SK-N-SH (cell line): ENCODE data around the gene SIT1. TPM values are rescaled to one million over a fixed set of nuclear protein-coding genes. Genes with fewer than 3 reads are reported as not detected.

Source experiments
- CTCF ChIA-PET: fragments of 300-600, 350-600 bp; formaldehyde crosslinking; extraction: SDS; loops from one replicate; lab custom pipeline; 2021; lab: Yijun Ruan, JAX
- POLR2A ChIA-PET: fragments of 350-600 bp; sonication (Branson Sonifier 250); formaldehyde crosslinking; extraction: SDS; loops from one replicate; lab custom pipeline; 2020; ENCODE audit warnings: antibody characterized with exemption, inconsistent platforms; lab: Yijun Ruan, JAX
- DNase-seq: peaks from one replicate; pipeline ENCODE4 v3.0.0; 2012
- H2AFZ ChIP-seq: fragments of 200-600 bp; sonication (generic); 2 replicates; pipeline ENCODE4 v1.8.1; 2016; ENCODE audit warnings: antibody characterized with exemption, mild to moderate bottlenecking, low read depth
- H3F3A ChIP-seq: fragments of 200-600 bp; sonication (generic); replicated peaks from 2 replicates; pipeline ENCODE3; 2016; ENCODE audit warnings: antibody characterized with exemption, mild to moderate bottlenecking; ENCODE audit not compliant: insufficient read depth
- H3K27ac ChIP-seq, 2 experiments: fragments of 200-500 bp in 1 of 2; fragments of 200-600 bp in 1 of 2; sonication (Bioruptor generic) in 1 of 2; sonication (generic), shearing (Covaris generic) in 1 of 2; 2 replicates each; pipeline versions ENCODE4 v1.5.1 to v1.6.1; 2014 to 2016; ENCODE audit warnings: low read depth in 2 of 2, inconsistent platforms in 1 of 2, low read length in 1 of 2, mild to moderate bottlenecking in 1 of 2, mixed read lengths in 1 of 2
- H3K27me3 ChIP-seq: fragments of 200-600 bp; sonication (generic), shearing (Covaris generic); 2 replicates; pipeline ENCODE4 v1.6.1; 2016; ENCODE audit warnings: mixed run types; ENCODE audit not compliant: insufficient read depth
- H3K36me3 ChIP-seq, 2 experiments: fragments of 200-500 bp in 1 of 2; fragments of 200-600 bp in 1 of 2; sonication (Bioruptor generic) in 1 of 2; sonication (generic) in 1 of 2; replicated peaks in 1 of 2; 2 replicates each; pipeline versions ENCODE3 to v1.5.1; 2014 to 2016; ENCODE audit warnings: low read length in 1 of 2, mild to moderate bottlenecking in 1 of 2; ENCODE audit not compliant: insufficient read depth in 2 of 2, control insufficient read depth in 1 of 2
- H3K4me1 ChIP-seq, 2 experiments: fragments of 200-500 bp in 1 of 2; fragments of 200-600 bp in 1 of 2; sonication (Bioruptor generic) in 1 of 2; sonication (generic), shearing (Covaris generic) in 1 of 2; 2 replicates each; pipeline versions ENCODE4 v1.5.1 to v1.6.1; 2014 to 2016; ENCODE audit warnings: low read depth in 1 of 2, low read length in 1 of 2, mixed run types in 1 of 2; ENCODE audit not compliant: insufficient read depth in 2 of 2, control insufficient read depth in 1 of 2
- H3K4me2 ChIP-seq: fragments of 200-600 bp; sonication (generic), shearing (Covaris generic); 2 replicates; pipeline ENCODE4 v1.6.1; 2017; ENCODE audit warnings: mixed run types
- H3K4me3 ChIP-seq, 2 experiments: fragments of 200-500 bp in 1 of 2; fragments of 200-600 bp in 1 of 2; sonication (Bioruptor generic) in 1 of 2; sonication (generic), shearing (Covaris generic) in 1 of 2; 2 replicates each; pipeline versions ENCODE4 v1.5.1 to v1.8.1; 2014 to 2016; ENCODE audit warnings: low read depth in 2 of 2, inconsistent platforms in 1 of 2, low read length in 1 of 2, mild to moderate bottlenecking in 1 of 2, mixed read lengths in 1 of 2, moderate library complexity in 1 of 2
- H3K79me2 ChIP-seq: fragments of 200-600 bp; sonication (generic); 2 replicates; pipeline ENCODE4 v1.8.1; 2017; ENCODE audit warnings: mild to moderate bottlenecking; ENCODE audit not compliant: insufficient read depth
- H3K9ac ChIP-seq: fragments of 200-600 bp; sonication (generic); 2 replicates; pipeline ENCODE4 v1.6.1; 2017; ENCODE audit warnings: mixed run types
- H3K9me2 ChIP-seq: fragments of 200-600 bp; sonication (generic); 2 replicates; pipeline ENCODE4 v1.6.1; 2017; ENCODE audit warnings: mixed run types
- H3K9me3 ChIP-seq: fragments of 200-600 bp; sonication (generic); 2 replicates; pipeline ENCODE4 v1.6.1; 2017; ENCODE audit warnings: mixed run types, mild to moderate bottlenecking, moderate library complexity
- H4K20me1 ChIP-seq: fragments of 200-600 bp; sonication (generic); 2 replicates; pipeline ENCODE4 v1.6.1; 2017; ENCODE audit warnings: mild to moderate bottlenecking, mixed run types; ENCODE audit not compliant: insufficient read depth
- CTCF ChIP-seq: fragments of 200-600 bp; sonication (generic); IDR thresholded peaks from 2 replicates; pipeline ENCODE4 v1.6.1; 2017; ENCODE audit warnings: antibody characterized with exemption, mild to moderate bottlenecking, moderate library complexity
- ELF1 ChIP-seq: IDR thresholded peaks from 2 replicates; pipeline ENCODE4 v1.4.0; 2012
- EP300 ChIP-seq, 2 experiments: IDR thresholded peaks; 2 replicates each; pipeline versions ENCODE4 v1.4.0 to v1.6.1; 2012; ENCODE audit warnings: borderline replicate concordance in 1 of 2, low read depth in 1 of 2, low read length in 1 of 2
- FOXM1 ChIP-seq: IDR thresholded peaks from 2 replicates; pipeline ENCODE4 v1.4.0; 2012; ENCODE audit warnings: low read depth, mild to moderate bottlenecking
- GABPA ChIP-seq: IDR thresholded peaks from 2 replicates; pipeline ENCODE4 v1.4.0; 2012; ENCODE audit warnings: low read depth, mild to moderate bottlenecking
- MEF2A ChIP-seq: IDR thresholded peaks from 2 replicates; pipeline ENCODE4 v1.4.0; 2012; ENCODE audit warnings: low read depth, borderline replicate concordance
- NFIC ChIP-seq: IDR thresholded peaks from 2 replicates; pipeline ENCODE4 v1.4.0; 2012; ENCODE audit warnings: borderline replicate concordance
- NRF1 ChIP-seq: IDR thresholded peaks from 2 replicates; pipeline ENCODE4 v1.6.1; 2012; ENCODE audit warnings: low read depth, mild to moderate bottlenecking, low read length
- REST ChIP-seq: IDR thresholded peaks from 2 replicates; pipeline ENCODE4 v1.6.1; 2012; ENCODE audit warnings: mild to moderate bottlenecking, low read depth, low read length, moderate library complexity
- RFX5 ChIP-seq: IDR thresholded peaks from 2 replicates; pipeline ENCODE4 v1.6.1; 2012; ENCODE audit warnings: mild to moderate bottlenecking, improper control_type of control experiment, low read length
- TAF1 ChIP-seq: IDR thresholded peaks from 2 replicates; pipeline ENCODE4 v1.6.1; 2012; ENCODE audit warnings: low read depth, mild to moderate bottlenecking, low read length, moderate library complexity, borderline replicate concordance
- TCF12 ChIP-seq: IDR thresholded peaks from 2 replicates; pipeline ENCODE4 v1.4.0; 2012
- ZBTB33 ChIP-seq: IDR thresholded peaks from 2 replicates; pipeline ENCODE4 v1.4.0; 2012; ENCODE audit warnings: low read depth, borderline replicate concordance
- WGBS: methylation state at CpG from one replicate; pipeline ENCODE4 v1.1.6; 2017; ENCODE audit warnings: low lambda C conversion rate; 5-methylcytosine and 5-hydroxymethylcytosine counted together
- polyA plus RNA-seq, 3 experiments: library from polyadenylated mRNA; depleted of rRNA; stranded (reverse); fragments of >200 nt; gene quantifications; 2 replicates each; pipeline ENCODE4 v1.2.3, GENCODE V29; 2012

SIT1 gene
- polyA plus RNA-seq, 1 of the 3 experiments (the other 2 are of a cell fraction), result not detected

- Histone ChIP-seq H3K9me2 (no peaks in the 10 kb centered on the region), H3K4me2 (no peak overlapping the region), H3K79me2 (peaks cover 14% of the 10 kb centered on the region; the same call in 1 of the 2 replicates), H3K36me3 (peaks cover 0 to 5% of the 10 kb centered on the region in 2 experiments), H3K9ac (no peak overlapping the region), H3K9me3 (no peaks in the 10 kb centered on the region), H3K4me3 (no peak overlapping the region), H4K20me1 (no peaks in the 10 kb centered on the region), H3K27me3 (no peaks in the 10 kb centered on the region), H2AFZ (no peak overlapping the region), H3F3A (peaks cover 26% of the 10 kb centered on the region), H3K4me1 (peaks cover 0 to 12% of the 10 kb centered on the region in 2 experiments; a peak in 1 of 4 replicates), H3K27ac (no peak overlapping the region; a peak in 1 of 4 replicates)
- no peak for DNase-seq
- WGBS, result 94% methylated on average over 1 of the region's 1 CpG
- TF ChIP-seq REST, result no peak
- peak; percentile 32; the same call in 1 of the 2 replicates for TF ChIP-seq NFIC
- POLR2A ChIA-PET, result interaction anchor here (2.8 kb wide), 1 partner anchor 10 kb away, joined by 11 read pairs; no protein-coding TSS in a partner anchor
- CTCF ChIA-PET, result interaction anchor here (0.5 to 3.4 kb wide), 11 partner anchors 8 to 81 kb away, joined by 3 to 30 read pairs (median 5); partner anchors contain the start of genes CA9, CCDC107, CREB3 and RMRP
Measured at GRCh38 chr9:35666045-35666444, 15.3 kb upstream of the SIT1 start.

GRCh38 chr9:35665471-35665818 lies 14.7 kb upstream of the SIT1 start:
- Histone ChIP-seq H3K9ac (peak overlapping the region; percentile 70; the same call in 1 of the 2 replicates), H3K36me3 (peaks cover 0 to 7% of the 10 kb centered on the region in 2 experiments), H3K27ac (peak overlapping the region; percentile 48 to 53; a peak in 3 of 4 replicates), H3K4me3 (peak overlapping the region; percentile 61 to 65), H3K27me3 (no peaks in the 10 kb centered on the region), H2AFZ (peak overlapping the region; percentile 92), H3K9me3 (no peaks in the 10 kb centered on the region), H3K9me2 (no peaks in the 10 kb centered on the region), H3F3A (peaks cover 31% of the 10 kb centered on the region), H4K20me1 (no peaks in the 10 kb centered on the region), H3K4me1 (peaks cover 0 to 12% of the 10 kb centered on the region in 2 experiments; a peak in 1 of 4 replicates), H3K4me2 (peak overlapping the region; percentile 76), H3K79me2 (peaks cover 19% of the 10 kb centered on the region; the same call in 1 of the 2 replicates)
- TF ChIP-seq TCF12 (no peak), ZBTB33 (no peak), NFIC (no peak), ELF1 (no peak), NRF1 (no peak), REST (no peak), GABPA (no peak), CTCF (no peak; the same call in 1 of the 2 replicates), EP300 (IDR thresholded peaks at IDR 0.05; ENCODE audit: borderline replicate concordance in 1 of 2, low read depth in 1 of 2, low read length in 1 of 2) (no peak), RFX5 (no peak), TAF1 (no peak), FOXM1 (no peak), MEF2A (no peak)
- no peak for DNase-seq
- 48% methylated on average over 5 of the region's 5 CpGs for WGBS
- ChIA-PET CTCF (interaction anchor here (0.7 to 3.4 kb wide), 12 partner anchors 8 to 92 kb away, joined by 3 to 30 read pairs (median 6); partner anchors contain the start of genes CA9, CCDC107, CREB3 and RMRP), POLR2A (interaction anchor here (1.9 to 2.8 kb wide), 2 partner anchors 10 to 67 kb away, joined by 9 to 11 read pairs; partner anchors contain the start of genes CREB3 and TLN1)
